GM12874 (cell line): ENCODE results near the gene DPP10.

Experiments
- TF ChIP-seq, protein P1 (sequence below): IDR thresholded peaks from 2 replicates; pipeline ENCODE4 v1.5.1; 2011; ENCODE audit warnings: low read depth, mild to moderate bottlenecking, control low read depth, low read length, moderate library complexity; ENCODE audit not compliant: insufficient read depth

DPP10 gene

DNA sequence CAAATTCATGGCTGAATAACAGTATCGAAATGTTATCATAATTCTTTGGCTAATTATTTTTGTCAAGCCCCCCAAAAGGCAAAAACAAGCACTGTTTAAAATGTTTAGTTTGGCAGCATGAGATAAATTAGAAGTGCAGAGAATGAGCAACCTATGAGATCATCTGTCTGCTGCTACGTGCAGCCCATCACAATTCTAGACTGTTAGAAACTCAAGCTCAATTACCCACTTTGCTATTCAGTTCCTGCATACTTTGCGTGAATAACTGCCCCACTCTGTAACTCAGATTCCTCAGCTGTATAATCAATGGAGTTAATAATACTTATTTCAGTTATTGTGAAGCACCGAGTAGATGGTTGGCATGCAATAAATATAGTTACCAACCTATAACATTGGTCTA lies 1181.9 kb downstream of the DPP10 start:
- TF ChIP-seq, protein P1, sequence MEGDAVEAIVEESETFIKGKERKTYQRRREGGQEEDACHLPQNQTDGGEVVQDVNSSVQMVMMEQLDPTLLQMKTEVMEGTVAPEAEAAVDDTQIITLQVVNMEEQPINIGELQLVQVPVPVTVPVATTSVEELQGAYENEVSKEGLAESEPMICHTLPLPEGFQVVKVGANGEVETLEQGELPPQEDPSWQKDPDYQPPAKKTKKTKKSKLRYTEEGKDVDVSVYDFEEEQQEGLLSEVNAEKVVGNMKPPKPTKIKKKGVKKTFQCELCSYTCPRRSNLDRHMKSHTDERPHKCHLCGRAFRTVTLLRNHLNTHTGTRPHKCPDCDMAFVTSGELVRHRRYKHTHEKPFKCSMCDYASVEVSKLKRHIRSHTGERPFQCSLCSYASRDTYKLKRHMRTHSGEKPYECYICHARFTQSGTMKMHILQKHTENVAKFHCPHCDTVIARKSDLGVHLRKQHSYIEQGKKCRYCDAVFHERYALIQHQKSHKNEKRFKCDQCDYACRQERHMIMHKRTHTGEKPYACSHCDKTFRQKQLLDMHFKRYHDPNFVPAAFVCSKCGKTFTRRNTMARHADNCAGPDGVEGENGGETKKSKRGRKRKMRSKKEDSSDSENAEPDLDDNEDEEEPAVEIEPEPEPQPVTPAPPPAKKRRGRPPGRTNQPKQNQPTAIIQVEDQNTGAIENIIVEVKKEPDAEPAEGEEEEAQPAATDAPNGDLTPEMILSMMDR = no peak

DNA sequence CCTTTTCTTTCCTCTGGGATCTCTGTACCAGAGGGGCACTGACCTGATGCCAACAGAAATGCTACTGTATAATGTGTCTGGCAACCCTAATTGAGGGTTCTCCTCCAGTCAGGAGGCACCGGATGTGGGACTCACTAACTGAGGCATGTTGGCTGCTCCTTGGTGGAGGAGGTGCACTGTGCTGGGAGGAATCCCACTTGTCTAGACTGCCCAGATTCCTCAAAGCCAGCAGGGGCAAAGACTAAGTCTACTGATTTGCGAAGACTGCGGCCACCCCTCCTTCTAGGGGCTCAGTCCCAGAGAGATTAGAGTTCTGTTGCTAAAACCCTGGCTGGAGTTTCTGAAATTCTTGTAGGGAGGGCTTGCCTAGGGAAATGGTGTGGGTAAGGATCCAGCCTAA lies 1192.1 kb downstream of the DPP10 start:
- TF ChIP-seq, protein P1 = no peak

DNA sequence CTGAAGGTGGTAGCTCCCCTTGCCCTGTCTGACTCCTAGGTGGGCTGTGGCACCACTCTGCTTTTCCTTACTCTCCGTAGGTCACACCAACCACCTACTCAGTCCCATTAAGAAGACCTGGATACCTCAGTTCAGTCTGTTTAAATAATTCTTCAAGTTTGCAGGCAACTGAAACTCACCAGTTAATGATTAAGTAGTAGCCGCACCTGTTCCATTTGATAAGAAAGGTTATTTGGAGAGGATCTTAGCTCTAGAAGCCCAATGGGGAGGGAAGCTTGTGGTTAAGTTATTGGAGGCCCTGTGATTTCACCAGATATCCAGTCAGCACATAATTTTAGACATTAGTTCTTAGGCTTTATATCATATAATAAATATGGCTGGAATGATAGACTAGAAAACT lies 1193.0 kb downstream of the DPP10 start:
- TF ChIP-seq, protein P1 = no peak

DNA sequence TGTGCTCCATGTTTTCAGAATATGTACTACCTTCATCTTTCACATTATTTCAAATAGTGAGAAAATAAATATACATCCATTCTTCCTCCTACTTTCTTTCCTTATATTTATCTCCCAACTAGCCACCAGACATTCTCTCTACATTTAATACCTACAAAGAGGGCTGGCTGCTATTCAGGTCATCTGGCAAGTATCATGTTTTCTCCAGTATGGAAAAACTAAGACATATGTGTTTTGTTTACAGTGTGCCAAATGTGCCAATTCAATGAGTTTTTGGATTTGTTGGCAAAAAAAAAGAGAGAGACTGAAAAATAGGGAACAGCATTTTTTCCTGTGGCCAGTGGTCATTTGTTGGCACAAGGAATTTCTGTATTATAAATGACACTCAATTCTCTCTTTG lies 1207.3 kb downstream of the DPP10 start:
- TF ChIP-seq, protein P1 = no peak

DNA sequence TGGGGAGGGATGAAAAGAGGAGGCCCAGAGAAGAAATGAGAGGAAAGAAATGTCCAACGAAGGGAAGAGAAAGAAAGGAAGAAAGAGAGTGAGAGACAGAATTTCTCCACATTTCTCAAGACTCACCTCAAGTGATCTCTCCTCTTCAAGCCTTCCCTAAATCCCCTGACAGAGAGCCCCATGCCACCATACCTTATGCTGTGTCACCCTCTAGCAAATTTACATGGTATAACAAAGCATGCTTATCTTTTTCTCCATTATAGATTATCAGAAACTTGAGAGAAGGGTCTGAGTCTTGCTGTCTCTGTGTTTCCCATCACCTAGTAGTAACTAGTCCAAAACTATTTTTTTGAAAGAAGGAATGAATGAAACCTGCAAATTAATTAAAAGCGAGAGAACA lies 1208.4 kb downstream of the DPP10 start:
- TF ChIP-seq, protein P1 = no peak

DNA sequence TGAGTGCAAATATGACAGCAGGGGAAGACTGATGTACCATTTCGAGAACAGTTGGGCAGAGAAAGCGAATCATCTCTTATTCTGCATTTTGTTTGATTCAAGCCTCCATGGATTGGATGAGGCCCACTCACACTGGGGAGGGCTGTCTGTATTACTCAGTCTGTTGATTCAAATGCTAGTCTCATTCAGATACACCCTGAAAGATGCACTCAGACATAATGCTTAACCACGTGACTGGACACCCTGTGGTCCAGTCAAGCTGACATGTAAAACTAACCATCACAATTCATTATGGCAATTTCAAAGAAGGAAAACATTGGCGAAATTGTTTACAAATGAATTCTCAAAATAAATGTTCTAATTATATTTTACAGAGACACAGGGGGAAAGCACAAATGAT lies 1210.2 kb downstream of the DPP10 start:
- TF ChIP-seq, protein P1 = no peak

DNA sequence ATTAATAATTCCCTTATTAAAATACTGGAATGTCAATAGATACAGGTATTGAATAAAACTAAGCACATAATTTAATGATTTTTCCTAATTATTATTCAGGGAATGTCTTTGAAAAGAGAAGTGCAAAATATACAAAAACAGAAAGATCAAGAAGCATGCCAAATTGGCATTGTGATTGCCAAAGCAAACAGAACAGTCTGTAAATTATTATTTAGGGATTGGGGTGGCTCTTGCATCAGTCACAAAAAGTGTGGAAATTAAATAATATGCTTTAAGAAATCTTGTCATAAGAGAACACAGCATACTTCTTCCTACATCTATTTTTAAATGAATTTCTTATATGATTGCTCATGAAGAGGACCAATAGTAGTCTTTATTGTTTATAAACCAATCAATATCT lies 1211.9 kb downstream of the DPP10 start:
- TF ChIP-seq, protein P1 = no peak

DNA sequence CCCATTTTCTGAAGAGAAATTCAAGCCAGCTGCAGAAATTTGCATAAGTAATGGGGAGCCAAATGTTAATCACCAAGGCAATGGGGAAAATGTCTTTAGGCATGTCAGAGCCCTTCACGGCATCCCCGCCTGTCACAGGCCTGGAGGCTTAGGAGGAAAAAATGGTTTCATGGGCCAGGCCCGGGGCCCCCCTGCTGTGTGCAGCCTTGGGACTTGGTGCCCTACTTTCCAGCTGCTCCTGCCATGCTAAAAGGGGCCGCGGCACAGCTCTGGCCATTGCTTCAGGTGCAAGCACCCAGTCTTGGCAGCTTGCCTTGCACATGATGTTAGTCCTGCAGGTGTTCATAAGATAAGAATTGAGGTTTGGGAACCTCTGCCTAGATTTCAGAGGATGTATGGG lies 1235.7 kb downstream of the DPP10 start:
- TF ChIP-seq, protein P1 = no peak
